ENCODE results near the gene C20orf141.

GRCh38 chr20:2814076-2814475 lies 711 bp upstream of the C20orf141 start:
- TF ChIP-seq CTCF (IDR thresholded peaks at IDR 0.05): no peak
- TF ChIP-seq POLR2A (IDR thresholded peaks at IDR 0.05): no peak
- TF ChIP-seq EP300 (IDR thresholded peaks at IDR 0.05): no peak
